Esophagus muscularis mucosa (tissue), 3 donors: ENCODE results near the gene CCDC6.
"Not testable (repeated sequence)": the region's sequence is repeated elsewhere in the genome, so short reads cannot be mapped to it uniquely, and the experiment has no call there.

Experiments used
- POLR2AphosphoS5 ChIP-seq, 2 donors: sonication (generic); formaldehyde crosslinking; IDR thresholded peaks; one replicate each; pipeline ENCODE4 v1.6.1; 2017; ENCODE audit warnings: antibody characterized with exemption in 2 of 2
- TF ChIP-seq, protein P1 (sequence below), 3 experiments: fragments of 200-600 bp in 2 of 3; fragments of 450-650 bp in 1 of 3; sonication (generic) in 2 of 3; IDR thresholded peaks; one replicate each; pipeline ENCODE4 v1.5.1; 2017 to 2019; ENCODE audit warnings: antibody characterized with exemption in 3 of 3, mild to moderate bottlenecking in 2 of 3, moderate library complexity in 1 of 3

DNA sequence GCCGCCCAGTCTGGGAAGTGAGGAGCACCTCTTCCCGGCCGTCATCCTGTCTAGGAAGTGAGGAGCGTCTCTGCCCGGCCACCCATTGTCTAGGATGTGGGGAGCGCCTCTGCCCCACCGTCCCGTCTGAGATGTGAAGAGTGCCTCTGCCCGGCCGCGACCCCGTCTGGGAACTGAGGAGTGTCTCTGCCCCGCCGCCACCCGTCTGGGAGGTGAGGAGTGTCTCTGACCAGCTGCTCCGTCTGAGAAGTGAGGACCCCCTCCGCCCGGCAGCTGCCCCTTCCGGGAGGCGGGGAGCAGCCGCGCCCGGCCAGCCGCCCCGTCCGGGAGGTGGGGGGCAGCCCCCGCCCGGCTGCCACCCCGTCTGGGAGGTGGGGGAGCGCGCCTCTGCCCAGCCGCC is 162.2 kb downstream of the CCDC6 start:
- TF ChIP-seq, protein P1, sequence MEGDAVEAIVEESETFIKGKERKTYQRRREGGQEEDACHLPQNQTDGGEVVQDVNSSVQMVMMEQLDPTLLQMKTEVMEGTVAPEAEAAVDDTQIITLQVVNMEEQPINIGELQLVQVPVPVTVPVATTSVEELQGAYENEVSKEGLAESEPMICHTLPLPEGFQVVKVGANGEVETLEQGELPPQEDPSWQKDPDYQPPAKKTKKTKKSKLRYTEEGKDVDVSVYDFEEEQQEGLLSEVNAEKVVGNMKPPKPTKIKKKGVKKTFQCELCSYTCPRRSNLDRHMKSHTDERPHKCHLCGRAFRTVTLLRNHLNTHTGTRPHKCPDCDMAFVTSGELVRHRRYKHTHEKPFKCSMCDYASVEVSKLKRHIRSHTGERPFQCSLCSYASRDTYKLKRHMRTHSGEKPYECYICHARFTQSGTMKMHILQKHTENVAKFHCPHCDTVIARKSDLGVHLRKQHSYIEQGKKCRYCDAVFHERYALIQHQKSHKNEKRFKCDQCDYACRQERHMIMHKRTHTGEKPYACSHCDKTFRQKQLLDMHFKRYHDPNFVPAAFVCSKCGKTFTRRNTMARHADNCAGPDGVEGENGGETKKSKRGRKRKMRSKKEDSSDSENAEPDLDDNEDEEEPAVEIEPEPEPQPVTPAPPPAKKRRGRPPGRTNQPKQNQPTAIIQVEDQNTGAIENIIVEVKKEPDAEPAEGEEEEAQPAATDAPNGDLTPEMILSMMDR (IDR thresholded peaks at IDR 0.05), result not testable (repeated sequence)
- TF ChIP-seq POLR2AphosphoS5 (IDR thresholded peaks at IDR 0.05), result not testable (repeated sequence)
